Transverse colon (tissue), 1 donor: Measurements from ENCODE around the gene MTURN.

Source experiments
- EP300 ChIP-seq: sonication (generic); formaldehyde crosslinking; IDR thresholded peaks from one replicate; pipeline ENCODE4 v1.6.1; 2017; ENCODE audit warnings: antibody characterized with exemption, low read depth
- POLR2A ChIP-seq: fragments of 450-650 bp; IDR thresholded peaks from one replicate; pipeline ENCODE4 v1.6.1; 2016; ENCODE audit warnings: antibody characterized with exemption, mild to moderate bottlenecking, moderate library complexity

DNA sequence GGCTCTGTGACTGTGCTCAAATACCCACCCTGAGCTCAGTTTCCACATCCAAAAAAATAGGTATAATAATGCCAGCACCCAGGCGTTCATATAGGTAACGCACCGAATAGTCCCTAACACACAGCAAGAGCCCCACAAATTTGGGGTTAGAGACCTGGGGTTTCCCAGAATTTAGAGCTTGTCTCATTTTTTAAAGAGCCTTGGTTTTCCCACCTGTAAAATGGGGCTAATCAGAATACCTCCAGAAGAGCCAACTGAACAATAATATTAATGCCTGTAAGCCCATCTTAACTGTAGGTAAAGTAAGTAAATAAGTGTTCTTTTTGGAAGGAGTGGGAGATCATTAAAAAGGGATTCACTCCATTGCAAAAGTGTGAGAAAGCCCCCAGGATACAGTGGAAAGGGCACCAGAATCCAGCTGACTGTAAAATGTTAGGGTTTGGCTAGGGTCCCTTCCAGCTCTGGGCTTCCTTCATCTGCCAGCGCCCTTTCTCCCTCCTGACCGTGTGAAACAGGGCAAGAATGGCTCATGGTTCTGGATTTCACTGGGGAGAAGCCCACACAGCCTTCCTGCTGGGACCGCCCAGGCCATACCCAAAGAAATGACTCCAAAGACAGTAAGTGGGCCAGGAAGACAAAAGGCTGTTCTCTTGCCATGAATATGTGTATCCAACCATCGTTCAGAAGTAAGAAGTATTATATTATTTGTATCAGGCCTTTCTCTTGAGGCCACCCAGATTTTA is 2.1 kb downstream of the MTURN start:
- TF ChIP-seq EP300 (no peak), POLR2A (no peak)
